ENCODE results near the gene BRWD1. TPM values are rescaled to one million over a fixed set of nuclear protein-coding genes. Genes with fewer than 3 reads are reported as not detected.

BRWD1 gene
- 8.2 to 15.1 TPM (median 11.3 TPM) in 3 replicates for polyA plus RNA-seq
- polyA plus RNA-seq (2011; ENCODE audit: low read depth) = 30.8 TPM
- polyA plus RNA-seq (2011; cell fraction: cytosol; rRNA removed) = 6.8 and 11.0 TPM in 2 replicates
- 13.7 and 23.3 TPM in 2 replicates for polyA plus RNA-seq (2011; cell fraction: nucleus; rRNA removed)
- polyA plus RNA-seq (2012; ENCODE audit: low replicate concordance) = 8.3 and 20.5 TPM in 2 replicates
- 14.8 to 87.2 TPM (median 38.5 TPM) in 3 replicates for polyA minus RNA-seq
- polyA minus RNA-seq (2011; cell fraction: cytosol; rRNA and poly(A)+ RNA removed) = 15.9 TPM
- 49.0 and 84.9 TPM in 2 replicates for polyA minus RNA-seq (2011; cell fraction: nucleus; rRNA and poly(A)+ RNA removed)

- H3K9me3 ChIP-seq (ENCODE audit: control insufficient read depth, low read depth, low read length) = no peaks in the 10 kb centered on the region
- peaks cover 28% of the 10 kb centered on the region for H3K79me2 ChIP-seq (ENCODE audit: control insufficient read depth, insufficient read depth, low read length)
- no peaks in the 10 kb centered on the region for H4K20me1 ChIP-seq (ENCODE audit: control insufficient read depth, extremely low read depth, insufficient read depth, low read length)
- no peak for TF ChIP-seq EZH2 (IDR thresholded peaks at IDR 0.05; ENCODE audit: low read length)
- TF ChIP-seq, protein P1, sequence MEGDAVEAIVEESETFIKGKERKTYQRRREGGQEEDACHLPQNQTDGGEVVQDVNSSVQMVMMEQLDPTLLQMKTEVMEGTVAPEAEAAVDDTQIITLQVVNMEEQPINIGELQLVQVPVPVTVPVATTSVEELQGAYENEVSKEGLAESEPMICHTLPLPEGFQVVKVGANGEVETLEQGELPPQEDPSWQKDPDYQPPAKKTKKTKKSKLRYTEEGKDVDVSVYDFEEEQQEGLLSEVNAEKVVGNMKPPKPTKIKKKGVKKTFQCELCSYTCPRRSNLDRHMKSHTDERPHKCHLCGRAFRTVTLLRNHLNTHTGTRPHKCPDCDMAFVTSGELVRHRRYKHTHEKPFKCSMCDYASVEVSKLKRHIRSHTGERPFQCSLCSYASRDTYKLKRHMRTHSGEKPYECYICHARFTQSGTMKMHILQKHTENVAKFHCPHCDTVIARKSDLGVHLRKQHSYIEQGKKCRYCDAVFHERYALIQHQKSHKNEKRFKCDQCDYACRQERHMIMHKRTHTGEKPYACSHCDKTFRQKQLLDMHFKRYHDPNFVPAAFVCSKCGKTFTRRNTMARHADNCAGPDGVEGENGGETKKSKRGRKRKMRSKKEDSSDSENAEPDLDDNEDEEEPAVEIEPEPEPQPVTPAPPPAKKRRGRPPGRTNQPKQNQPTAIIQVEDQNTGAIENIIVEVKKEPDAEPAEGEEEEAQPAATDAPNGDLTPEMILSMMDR (optimal IDR thresholded peaks at IDR 0.05 in 1 of 3, IDR thresholded peaks at IDR 0.05 in 1 of 3, conservative IDR thresholded peaks at IDR 0.05 in 1 of 3; ENCODE audit: extremely low read depth in 1 of 3, insufficient read depth in 2 of 3, low read length in 3 of 3) = peak in 1 of 3 experiments; percentile 39
- H3K9me1 ChIP-seq (ENCODE audit: control insufficient read depth, extremely low read depth, insufficient read depth, low read length) = no peaks in the 10 kb centered on the region
- H3K36me3 ChIP-seq (ENCODE audit: control insufficient read depth in 2 of 2, extremely low read depth in 1 of 2, insufficient read depth in 2 of 2, low read length in 2 of 2) = no peaks in the 10 kb centered on the region
- H3K4me3 ChIP-seq (ENCODE audit: control insufficient read depth in 2 of 3, extremely low read depth in 1 of 3, insufficient read depth in 2 of 3, low read depth in 1 of 3, low read length in 3 of 3) = peak within 1 kb of the TSS; percentile 62 to 81 (median 74)
- peak within 1 kb of the TSS; percentile 80 for H3K4me2 ChIP-seq (ENCODE audit: control insufficient read depth, extremely low read depth, insufficient read depth, low read depth, low read length)
- no peak for FAIRE-seq
- dilution Hi-C loops (cut with MboI; ENCODE audit: extremely low pct_ligation_motif_present, low sequenced_read_pairs) = no loop called here
- no peak for DNase-seq (ENCODE audit: low read depth, low spot score)
- peak within 1 kb of the TSS; percentile 90 for H3K27ac ChIP-seq (ENCODE audit: control insufficient read depth, insufficient read depth, low read length)
- H2AFZ ChIP-seq (ENCODE audit: control insufficient read depth, low read length) = peak within 1 kb of the TSS; percentile 82
- peak within 1 kb of the TSS; percentile 92 for H3K9ac ChIP-seq (ENCODE audit: control insufficient read depth, extremely low read depth, insufficient read depth, low read length)
- peaks cover 36% of the 10 kb centered on the region for H3K4me1 ChIP-seq (ENCODE audit: control insufficient read depth, extremely low read depth, insufficient read depth, low read length)
- H3K27me3 ChIP-seq (ENCODE audit: control insufficient read depth, extremely low read depth, insufficient read depth, low read length) = no peaks in the 10 kb centered on the region
These were observed at the start of gene BRWD1 for GRCh38 chr21:39313571-39314142. BRWD1 (minus strand) TSS chr21:39313632; CDS start chr21:39313491, 141 bp downstream.

DNA sequence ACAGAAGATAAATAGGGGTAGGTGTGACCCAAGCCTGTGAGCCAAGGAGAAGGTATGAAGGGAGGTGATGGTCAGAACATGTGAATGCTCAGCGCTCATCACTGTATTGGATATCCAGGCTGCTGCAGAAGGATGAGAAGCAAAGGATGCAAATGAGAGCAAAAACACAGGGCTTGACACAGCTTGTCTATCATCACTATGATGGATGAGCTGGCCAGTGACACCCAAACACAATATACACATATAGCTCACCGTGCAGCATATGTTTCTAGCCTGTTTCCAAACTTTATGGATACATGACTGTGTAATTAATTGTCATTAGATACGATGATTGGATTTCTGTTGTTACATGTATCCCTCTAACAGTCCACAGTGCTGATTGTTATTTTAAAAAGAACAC is 49.3 kb upstream of the BRWD1 start:
- no peak overlapping the region for H3K4me3 ChIP-seq (ENCODE audit: control insufficient read depth in 2 of 3, extremely low read depth in 1 of 3, insufficient read depth in 2 of 3, low read depth in 1 of 3, low read length in 3 of 3)
- H3K27me3 ChIP-seq (ENCODE audit: control insufficient read depth, extremely low read depth, insufficient read depth, low read length) = no peaks in the 10 kb centered on the region
- peaks cover 2% of the 10 kb centered on the region for H3K4me1 ChIP-seq (ENCODE audit: control insufficient read depth, extremely low read depth, insufficient read depth, low read length)
- DNase-seq (ENCODE audit: low read depth, low spot score) (no peak), FAIRE-seq (no peak)
- dilution Hi-C loops (cut with MboI; ENCODE audit: extremely low pct_ligation_motif_present, low sequenced_read_pairs) = no loop called here
- no peaks in the 10 kb centered on the region for H3K36me3 ChIP-seq (ENCODE audit: control insufficient read depth in 2 of 2, extremely low read depth in 1 of 2, insufficient read depth in 2 of 2, low read length in 2 of 2)
- H3K4me2 ChIP-seq (ENCODE audit: control insufficient read depth, extremely low read depth, insufficient read depth, low read depth, low read length) = no peak overlapping the region
- H3K9me1 ChIP-seq (ENCODE audit: control insufficient read depth, extremely low read depth, insufficient read depth, low read length) = no peaks in the 10 kb centered on the region
- TF ChIP-seq, protein P1 (optimal IDR thresholded peaks at IDR 0.05 in 1 of 3, IDR thresholded peaks at IDR 0.05 in 1 of 3, conservative IDR thresholded peaks at IDR 0.05 in 1 of 3; ENCODE audit: extremely low read depth in 1 of 3, insufficient read depth in 2 of 3, low read length in 3 of 3) = no peak
- no peak for TF ChIP-seq EZH2 (IDR thresholded peaks at IDR 0.05; ENCODE audit: low read length)
- no peak overlapping the region for H3K27ac ChIP-seq (ENCODE audit: control insufficient read depth, insufficient read depth, low read length)
- no peaks in the 10 kb centered on the region for H3K9me3 ChIP-seq (ENCODE audit: control insufficient read depth, low read depth, low read length)
- H4K20me1 ChIP-seq (ENCODE audit: control insufficient read depth, extremely low read depth, insufficient read depth, low read length) = no peaks in the 10 kb centered on the region
- no peak overlapping the region for H3K9ac ChIP-seq (ENCODE audit: control insufficient read depth, extremely low read depth, insufficient read depth, low read length)
- H2AFZ ChIP-seq (ENCODE audit: control insufficient read depth, low read length) = no peak overlapping the region
- H3K79me2 ChIP-seq (ENCODE audit: control insufficient read depth, insufficient read depth, low read length) = no peaks in the 10 kb centered on the region

Measured in keratinocyte (primary cell).